H1 (cell line): ENCODE measurements around the gene CHRNA4. TPM values are rescaled to one million over a fixed set of nuclear protein-coding genes. Genes with fewer than 3 reads are reported as not detected.
"Not testable (repeated sequence)": the region's sequence is repeated elsewhere in the genome, so short reads cannot be mapped to it uniquely, and the experiment has no call there.

ENCODE experiments used
- CTCF ChIA-PET: fragments of 300-600 bp; sonication (Branson Sonifier 250); formaldehyde crosslinking; loops from one replicate; lab custom pipeline; 2021; ENCODE audit not compliant: partially characterized antibody; lab: Charles Lee
- POLR2A ChIA-PET: fragments of 300-600 bp; sonication (Branson Sonifier 250); formaldehyde crosslinking; loops from one replicate; lab custom pipeline; 2021; ENCODE audit warnings: inconsistent platforms; ENCODE audit not compliant: partially characterized antibody; lab: Charles Lee
- DNase-seq, 2 experiments: peaks; one replicate each; pipeline versions ENCODE4 v3.0.0 to v3.0.0-alpha.2; 2010 to 2022; ENCODE audit warnings: low spot score in 2 of 2, low read depth in 1 of 2, mixed read lengths in 1 of 2
- FAIRE-seq: peaks from 2 replicates; lab custom pipeline; 2011; peaks lifted over from hg19 to GRCh38; lab: Jason Lieb, UNC
- H2AFZ ChIP-seq: 2 replicates; pipeline ENCODE4 v1.8.1; 2012; ENCODE audit warnings: low read length, inconsistent platforms
- H2AK5ac ChIP-seq: 2 replicates; pipeline ENCODE4 v1.6.1; 2013; ENCODE audit warnings: low read depth, low read length
- H2BK120ac ChIP-seq: replicated peaks from 2 replicates; pipeline ENCODE3; 2013; ENCODE audit warnings: low read depth, low read length, inconsistent platforms
- H2BK12ac ChIP-seq: 2 replicates; pipeline ENCODE4 v1.6.1; 2013; ENCODE audit warnings: low read depth, low read length
- H2BK15ac ChIP-seq: 2 replicates; pipeline ENCODE4 v1.6.1; 2013; ENCODE audit warnings: low read length
- H2BK20ac ChIP-seq: 2 replicates; pipeline ENCODE4 v1.6.1; 2013; ENCODE audit warnings: low read length
- H2BK5ac ChIP-seq: 2 replicates; pipeline ENCODE4 v1.6.1; 2013; ENCODE audit warnings: low read depth, low read length
- H3K14ac ChIP-seq: 2 replicates; pipeline ENCODE4 v1.6.1; 2013; ENCODE audit warnings: inconsistent platforms; ENCODE audit not compliant: insufficient read length
- H3K18ac ChIP-seq: 2 replicates; pipeline ENCODE4 v1.6.1; 2013; ENCODE audit warnings: low read length; ENCODE audit errors: extremely low read depth
- H3K23ac ChIP-seq: 2 replicates; pipeline ENCODE4 v1.6.1; 2013; ENCODE audit warnings: inconsistent platforms; ENCODE audit not compliant: insufficient read length
- H3K23me2 ChIP-seq: 2 replicates; pipeline ENCODE4 v1.6.1; 2013; ENCODE audit warnings: low read depth, low read length
- H3K27ac ChIP-seq: 2 replicates; pipeline ENCODE4 v1.6.1; 2011; ENCODE audit warnings: low read depth, low read length, inconsistent platforms
- H3K27me3 ChIP-seq, 4 experiments: replicated peaks in 1 of 4; 1 replicate in 1 of 4; 2 replicates in 3 of 4; pipeline versions ENCODE4 v1.6.1 to v1.8.1; 2011 to 2013; ENCODE audit warnings: low read length in 3 of 4, mild to moderate bottlenecking in 3 of 4, inconsistent platforms in 2 of 4, mixed read lengths in 2 of 4, moderate library complexity in 1 of 4; ENCODE audit not compliant: control insufficient read depth in 3 of 4, insufficient read depth in 3 of 4; ENCODE audit errors: extremely low read depth in 1 of 4
- H3K36me3 ChIP-seq, 4 experiments: 2 replicates each; pipeline versions ENCODE4 v1.6.1 to v1.8.1; 2011 to 2013; ENCODE audit warnings: mild to moderate bottlenecking in 4 of 4, low read length in 3 of 4, moderate library complexity in 2 of 4, control low read depth in 1 of 4, inconsistent platforms in 1 of 4; ENCODE audit not compliant: insufficient read depth in 4 of 4, control insufficient read depth in 2 of 4
- H3K4ac ChIP-seq: replicated peaks from 2 replicates; pipeline ENCODE3; 2013; ENCODE audit warnings: low read length, low read depth, mixed read lengths, inconsistent platforms; ENCODE audit not compliant: insufficient read length
- H3K4me1 ChIP-seq, 4 experiments: replicated peaks in 1 of 4; 1 replicate in 1 of 4; 2 replicates in 3 of 4; pipeline versions ENCODE4 v1.6.1 to v1.8.1; 2011 to 2013; ENCODE audit warnings: low read length in 3 of 4, inconsistent platforms in 2 of 4, mixed read lengths in 1 of 4; ENCODE audit not compliant: insufficient read depth in 4 of 4, control insufficient read depth in 3 of 4
- H3K4me2 ChIP-seq, 2 experiments: 2 replicates each; pipeline versions ENCODE4 v1.6.1 to v1.8.1; 2011 to 2013; ENCODE audit warnings: low read depth in 2 of 2, low read length in 2 of 2, control low read depth in 1 of 2, inconsistent platforms in 1 of 2, mild to moderate bottlenecking in 1 of 2; ENCODE audit not compliant: insufficient read depth in 1 of 2
- H3K4me3 ChIP-seq, 4 experiments: fragments of 200-600, 300-600 bp in 1 of 4; sonication (generic), shearing (Covaris generic), sonication (Bioruptor Twin) in 1 of 4; 2 replicates each; pipeline versions ENCODE4 v1.5.1 to v1.8.1; 2011 to 2016; ENCODE audit warnings: low read length in 4 of 4, low read depth in 3 of 4, control low read depth in 2 of 4, inconsistent platforms in 2 of 4, mild to moderate bottlenecking in 2 of 4, mixed read lengths in 1 of 4, moderate library complexity in 1 of 4; ENCODE audit not compliant: insufficient read depth in 2 of 4; ENCODE audit errors: extremely low read depth in 1 of 4
- H3K56ac ChIP-seq: replicated peaks from 2 replicates; pipeline ENCODE3; 2013; ENCODE audit warnings: low read depth, mild to moderate bottlenecking, mixed read lengths, low read length, inconsistent platforms; ENCODE audit not compliant: insufficient read length
- H3K79me1 ChIP-seq: 2 replicates; pipeline ENCODE4 v1.6.1; 2013; ENCODE audit warnings: low read depth, low read length, control low read depth
- H3K79me2 ChIP-seq, 2 experiments: 2 replicates each; pipeline versions ENCODE4 v1.6.1 to v1.8.1; 2012 to 2013; ENCODE audit warnings: low read length in 2 of 2, mild to moderate bottlenecking in 2 of 2, inconsistent platforms in 1 of 2; ENCODE audit not compliant: insufficient read depth in 2 of 2, control insufficient read depth in 1 of 2
- H3K9ac ChIP-seq, 4 experiments: replicated peaks in 1 of 4; 1 replicate in 1 of 4; 2 replicates in 3 of 4; pipeline versions ENCODE4 v1.6.1 to v1.8.1; 2011 to 2013; ENCODE audit warnings: low read depth in 3 of 4, low read length in 3 of 4, control low read depth in 2 of 4, mild to moderate bottlenecking in 2 of 4, moderate library complexity in 2 of 4, inconsistent platforms in 1 of 4; ENCODE audit errors: extremely low read depth in 1 of 4
- H3K9me3 ChIP-seq, 2 experiments: 2 replicates each; pipeline versions ENCODE4 v1.6.1 to v1.8.1; 2012 to 2013; ENCODE audit warnings: mild to moderate bottlenecking in 2 of 2, moderate library complexity in 2 of 2, control low read depth in 1 of 2, inconsistent platforms in 1 of 2, low read depth in 1 of 2, low read length in 1 of 2, mixed read lengths in 1 of 2; ENCODE audit not compliant: insufficient read depth in 2 of 2
- H4K20me1 ChIP-seq, 2 experiments: replicated peaks in 1 of 2; 2 replicates each; pipeline versions ENCODE3 to v1.8.1; 2011 to 2013; ENCODE audit warnings: inconsistent platforms in 2 of 2, low read length in 2 of 2, mild to moderate bottlenecking in 1 of 2; ENCODE audit not compliant: insufficient read depth in 2 of 2, control insufficient read depth in 1 of 2
- H4K5ac ChIP-seq: 2 replicates; pipeline ENCODE4 v1.6.1; 2013; ENCODE audit warnings: low read length, low read depth, mixed read lengths, inconsistent platforms; ENCODE audit not compliant: insufficient read length
- H4K8ac ChIP-seq: 2 replicates; pipeline ENCODE4 v1.8.0; 2013; ENCODE audit warnings: mild to moderate bottlenecking, moderate library complexity, low read length, inconsistent platforms; ENCODE audit not compliant: insufficient read depth; ENCODE audit errors: extremely low read depth
- H4K91ac ChIP-seq: replicated peaks from 2 replicates; pipeline ENCODE3; 2013; ENCODE audit warnings: low read length, mixed read lengths, inconsistent platforms; ENCODE audit not compliant: insufficient read length
- KDM1A ChIP-seq: fragments of 200-600, 300-600 bp; sonication (generic); IDR thresholded peaks from 2 replicates; pipeline ENCODE4 v1.7.1; 2016; ENCODE audit warnings: mild to moderate bottlenecking, low read length, borderline replicate concordance
- WGBS, 2 experiments: shearing (Covaris generic) in 1 of 2; methylation state at CpG; one replicate each; pipeline versions ENCODE4 v1.1.6 to v1.1.7; 2013 to 2015; ENCODE audit warnings: low lambda C conversion rate in 2 of 2, mixed read lengths in 2 of 2, inconsistent platforms in 1 of 2, low coverage in 1 of 2, missing lambda C conversion rate in 1 of 2; ENCODE audit not compliant: insufficient replicate concordance in 2 of 2, insufficient coverage in 1 of 2, insufficient read length in 1 of 2; ENCODE audit errors: extremely low coverage in 1 of 2, missing lambda C conversion rate in 1 of 2; 5-methylcytosine and 5-hydroxymethylcytosine counted together
- polyA plus RNA-seq, 7 experiments: library from polyadenylated mRNA; depleted of rRNA in 3 of 7; stranded (reverse) in 5 of 7; unstranded in 2 of 7; fragments of >200 nt in 5 of 7; fragments of 200-250 nt in 2 of 7; gene quantifications; 1 replicate in 5 of 7; 2 replicates in 1 of 7; 4 replicates in 1 of 7; pipeline versions ENCODE4 v1.2.1 to v1.2.3, GENCODE V29; 2011 to 2013; ENCODE audit warnings: missing spikeins in 2 of 7, mixed read lengths in 2 of 7
- total RNA-seq: library from RNA; stranded (reverse); fragmentation: NEBNext Ultra II Directional; extraction: Animal tissue kit (Norgen Biotek cat#: 25700); gene quantifications from 2 replicates; pipeline ENCODE4 v1.2.1, GENCODE V29; 2021

Gene CHRNA4
- total and polyA plus RNA-seq, 2 of the 8 experiments (the other 6 are each of a cell fraction or from before 2014, with no cell fraction given): 4.3 to 5.7 TPM

DNA sequence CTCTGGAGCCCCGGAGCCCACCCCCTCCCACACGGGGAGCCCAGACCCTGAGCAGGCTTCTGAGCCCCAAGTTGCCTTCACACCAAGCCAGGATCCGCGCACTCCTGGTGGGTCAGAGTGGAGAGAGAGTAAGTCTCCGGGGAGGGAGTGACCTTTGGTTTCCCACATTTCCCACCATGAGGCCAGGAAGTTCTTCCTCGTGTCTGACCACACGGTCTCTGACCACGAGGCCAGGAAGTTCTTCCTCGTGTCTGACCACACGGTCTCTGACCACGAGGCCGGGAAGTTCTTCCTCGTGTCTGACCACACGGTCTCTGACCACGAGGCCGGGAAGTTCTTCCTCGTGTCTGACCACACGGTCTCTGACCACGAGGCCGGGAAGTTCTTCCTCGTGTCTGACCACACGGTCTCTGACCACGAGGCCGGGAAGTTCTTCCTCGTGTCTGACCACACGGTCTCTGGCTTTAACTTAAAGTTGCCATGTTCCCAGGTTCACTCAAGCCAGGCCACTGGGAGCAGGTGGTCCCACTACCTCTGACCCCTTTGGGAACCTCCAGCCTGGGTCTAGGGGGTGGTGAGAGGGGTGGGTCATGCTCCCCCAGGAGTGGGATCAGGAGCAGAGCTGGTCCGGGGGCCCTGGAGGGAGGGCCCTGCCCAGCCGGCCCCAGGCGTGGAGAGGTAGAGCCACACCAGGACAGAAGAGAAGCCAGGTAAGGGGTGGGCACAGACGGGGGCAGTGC lies 55.0 kb downstream of the CHRNA4 start:
- H3K79me2 ChIP-seq, H3K56ac ChIP-seq, H3K4me1 ChIP-seq, H3K4ac ChIP-seq, H2AK5ac ChIP-seq, H3K18ac ChIP-seq, H2BK120ac ChIP-seq, H3K36me3 ChIP-seq, H3K79me1 ChIP-seq, FAIRE-seq, H2BK20ac ChIP-seq, H3K23ac ChIP-seq, H2BK5ac ChIP-seq, H3K23me2 ChIP-seq, H3K14ac ChIP-seq, H3K27me3 ChIP-seq, H4K8ac ChIP-seq, H3K9me3 ChIP-seq, H2AFZ ChIP-seq, H2BK12ac ChIP-seq, H3K9ac ChIP-seq, H4K5ac ChIP-seq, H3K27ac ChIP-seq, DNase-seq, H3K4me2 ChIP-seq, H3K4me3 ChIP-seq, POLR2A ChIA-PET, H2BK15ac ChIP-seq, H4K20me1 ChIP-seq: not testable (repeated sequence)
- 95% methylated on average over 14 of the region's 30 CpGs; no CpG with 5 or more reads in 1 of the 2 experiments for WGBS, 2 experiments
- peak overlapping the region; percentile 54 for H4K91ac ChIP-seq
- CTCF ChIA-PET: interaction anchor here (0.6 to 6.5 kb wide), 3 partner anchors 14 to 75 kb away, joined by 3 to 230 read pairs (median 9); partner anchors contain the start of gene COL20A1
- TF ChIP-seq KDM1A: peak; percentile 86; the same call in 1 of the 2 replicates
